MM.1S (cell line): Measurements from ENCODE around the gene ANKEF1.

Experiments used
- CTCF ChIP-seq: fragments of 300-600 bp; sonication (generic); IDR thresholded peaks from 2 replicates; pipeline ENCODE4 v1.5.1; 2016; ENCODE audit warnings: antibody characterized with exemption, low read length, mixed read lengths
- EZH2 ChIP-seq: fragments of 300-600 bp; sonication (generic); optimal IDR thresholded peaks from 2 replicates; pipeline ENCODE3; 2017; ENCODE audit warnings: low read depth, mild to moderate bottlenecking, antibody characterized with exemption, low read length, mixed read lengths
- EZH2phosphoT487 ChIP-seq: fragments of 300-600 bp; sonication (generic); IDR thresholded peaks from 2 replicates; pipeline ENCODE4 v1.6.1; 2018; ENCODE audit warnings: antibody characterized with exemption, low read length

GRCh38 chr20:9996944-9997343, 37.8 kb upstream of the ANKEF1 start:
- no peak for TF ChIP-seq EZH2phosphoT487
- no peak for TF ChIP-seq CTCF
- TF ChIP-seq EZH2, result no peak
